ENCODE measurements around the gene NT5C1B. TPM values are rescaled to one million over a fixed set of nuclear protein-coding genes. Genes with fewer than 3 reads are reported as not detected.

The NT5C1B gene
- total and polyA plus RNA-seq, 9 donors: not detected

DNA sequence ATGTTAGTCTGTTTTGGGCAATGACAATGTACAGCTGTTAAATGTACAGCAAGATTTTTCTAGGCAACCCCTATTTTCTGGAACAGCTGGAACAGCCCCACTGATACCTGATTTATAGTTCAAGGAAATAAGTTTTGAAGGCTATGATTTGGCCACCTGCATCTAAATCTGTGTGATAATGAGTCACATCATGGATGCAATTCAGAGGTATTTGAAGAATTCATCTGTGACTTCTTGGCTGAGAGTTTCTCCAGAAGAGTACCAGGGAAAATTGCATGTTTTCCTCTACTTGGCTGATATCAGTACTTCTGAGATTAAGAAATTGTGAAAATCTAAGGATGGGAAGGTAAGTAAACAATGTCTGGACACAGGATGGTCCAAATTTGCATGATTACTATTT lies 40.7 kb upstream of the NT5C1B start:
- no peaks in the 10 kb centered on the region for H3K36me3 ChIP-seq
- H3K9me3 ChIP-seq: no peaks in the 10 kb centered on the region
- H3K27me3 ChIP-seq: no peaks in the 10 kb centered on the region
- H3K4me1 ChIP-seq (ENCODE audit: insufficient read depth): no peaks in the 10 kb centered on the region
- no peak overlapping the region for H3K27ac ChIP-seq
- DNase-seq: no peak
- intact Hi-C loops (cut with DNase I): no loop called here
- no peak overlapping the region for H3K4me3 ChIP-seq
- TF ChIP-seq EP300 (IDR thresholded peaks at IDR 0.05): no peak
- TF ChIP-seq CTCF (IDR thresholded peaks at IDR 0.05): no peak
- TF ChIP-seq POLR2A (IDR thresholded peaks at IDR 0.05): no peak

DNA sequence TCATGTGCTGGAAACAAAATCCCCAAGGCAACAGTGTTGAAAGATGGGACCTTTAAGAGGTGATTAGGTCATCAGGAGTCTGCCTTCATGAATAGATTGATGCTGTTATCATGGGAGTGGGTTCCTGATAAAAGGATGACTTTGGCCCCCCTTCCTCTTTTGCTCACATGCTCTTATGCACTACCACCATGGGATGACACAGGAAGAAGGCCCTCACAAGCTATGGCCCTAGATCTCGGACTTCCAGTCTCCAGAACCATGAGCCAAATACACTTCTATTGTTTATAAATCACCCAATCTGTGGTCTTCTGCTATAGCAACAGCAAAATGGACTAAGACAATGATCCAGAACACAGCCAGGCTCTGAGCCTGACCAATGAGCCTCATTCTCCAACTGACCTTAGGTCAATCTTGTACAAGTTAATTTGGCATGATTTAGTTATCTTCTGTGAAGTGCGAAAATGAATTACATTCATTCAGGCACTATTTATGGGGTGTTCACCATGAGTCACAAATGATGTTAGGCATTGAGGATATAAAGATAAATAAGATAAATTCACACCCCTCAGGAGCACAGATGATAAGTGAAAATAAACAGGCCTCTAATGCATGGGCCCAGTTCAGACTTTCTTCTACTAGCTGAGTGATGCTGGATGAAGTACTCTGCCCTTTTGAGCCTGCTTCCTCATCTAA lies 37.7 kb upstream of the NT5C1B start:
- no peak for DNase-seq
- Histone ChIP-seq H3K27me3 (no peaks in the 10 kb centered on the region), H3K27ac (no peak overlapping the region), H3K4me1 (ENCODE audit: insufficient read depth) (no peaks in the 10 kb centered on the region), H3K36me3 (no peaks in the 10 kb centered on the region), H3K9me3 (no peaks in the 10 kb centered on the region), H3K4me3 (no peak overlapping the region)
- 75 to 95% (median 88%) methylated on average over 2 of the region's 2 CpGs for WGBS, 3 donors
- TF ChIP-seq CTCF (IDR thresholded peaks at IDR 0.05) (no peak), EP300 (IDR thresholded peaks at IDR 0.05) (no peak), POLR2A (IDR thresholded peaks at IDR 0.05) (no peak)
- intact Hi-C loops (cut with DNase I): no loop called here

- intact Hi-C loops (cut with DNase I): no loop called here
- TF ChIP-seq EP300 (IDR thresholded peaks at IDR 0.05) (no peak), CTCF (IDR thresholded peaks at IDR 0.05) (no peak), POLR2A (IDR thresholded peaks at IDR 0.05) (no peak)
- Histone ChIP-seq H3K4me3 (no peak overlapping the region), H3K9me3 (no peaks in the 10 kb centered on the region), H3K4me1 (ENCODE audit: insufficient read depth) (no peaks in the 10 kb centered on the region), H3K27ac (no peak overlapping the region), H3K27me3 (no peaks in the 10 kb centered on the region), H3K36me3 (no peaks in the 10 kb centered on the region)
- DNase-seq: no peak
- WGBS, 3 donors: 34 to 41% (median 40%) methylated on average over 2 of the region's 2 CpGs
These were observed 36.9 kb upstream of the NT5C1B start for GRCh38 chr2:18626256-18626668.

GRCh38 chr2:18625563-18625962 lies 36.2 kb upstream of the NT5C1B start:
- Histone ChIP-seq H3K36me3 (no peaks in the 10 kb centered on the region), H3K27me3 (no peaks in the 10 kb centered on the region), H3K27ac (no peak overlapping the region), H3K4me1 (ENCODE audit: insufficient read depth) (no peaks in the 10 kb centered on the region), H3K4me3 (no peak overlapping the region), H3K9me3 (no peaks in the 10 kb centered on the region)
- intact Hi-C loops (cut with DNase I): no loop called here
- TF ChIP-seq EP300 (IDR thresholded peaks at IDR 0.05) (no peak), CTCF (IDR thresholded peaks at IDR 0.05) (no peak), POLR2A (IDR thresholded peaks at IDR 0.05) (no peak)
- DNase-seq: no peak
- WGBS, 3 donors: 18 to 55% (median 44%) methylated on average over 3 of the region's 3 CpGs

Measured in ovary (tissue), 9 donors.